GM19438 (cell line): ENCODE results near the gene PAN2.
"Not testable (repeated sequence)": the region's sequence is repeated elsewhere in the genome, so short reads cannot be mapped to it uniquely, and the experiment has no call there.

ENCODE experiments used
- ATAC-seq: cut with Tn5 transposase; IDR thresholded peaks from one replicate; pipeline ENCODE4 v1.9.1; 2021; ENCODE audit warnings: low read depth; ENCODE audit not compliant: unreplicated experiment

PAN2 gene

DNA sequence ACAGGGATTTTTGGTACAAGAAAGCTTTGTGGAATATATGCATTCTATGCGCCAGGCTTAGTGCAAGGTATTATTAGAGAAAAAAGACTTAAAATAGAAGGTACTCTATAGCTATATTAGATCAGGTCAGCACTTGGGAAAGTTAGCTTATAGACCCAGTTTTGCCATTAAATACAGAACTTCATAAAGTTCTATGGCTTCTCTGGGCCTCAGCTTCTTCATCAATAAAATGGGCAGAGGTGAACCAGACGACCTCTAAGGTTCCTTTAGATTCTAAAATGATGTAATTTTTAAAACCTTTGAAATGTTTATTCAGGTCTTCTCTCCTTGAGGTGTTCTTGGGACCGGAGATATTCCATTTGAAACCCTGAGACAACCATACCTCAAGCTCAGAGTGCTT lies 25.1 kb downstream of the PAN2 start:
- no peak for ATAC-seq

DNA sequence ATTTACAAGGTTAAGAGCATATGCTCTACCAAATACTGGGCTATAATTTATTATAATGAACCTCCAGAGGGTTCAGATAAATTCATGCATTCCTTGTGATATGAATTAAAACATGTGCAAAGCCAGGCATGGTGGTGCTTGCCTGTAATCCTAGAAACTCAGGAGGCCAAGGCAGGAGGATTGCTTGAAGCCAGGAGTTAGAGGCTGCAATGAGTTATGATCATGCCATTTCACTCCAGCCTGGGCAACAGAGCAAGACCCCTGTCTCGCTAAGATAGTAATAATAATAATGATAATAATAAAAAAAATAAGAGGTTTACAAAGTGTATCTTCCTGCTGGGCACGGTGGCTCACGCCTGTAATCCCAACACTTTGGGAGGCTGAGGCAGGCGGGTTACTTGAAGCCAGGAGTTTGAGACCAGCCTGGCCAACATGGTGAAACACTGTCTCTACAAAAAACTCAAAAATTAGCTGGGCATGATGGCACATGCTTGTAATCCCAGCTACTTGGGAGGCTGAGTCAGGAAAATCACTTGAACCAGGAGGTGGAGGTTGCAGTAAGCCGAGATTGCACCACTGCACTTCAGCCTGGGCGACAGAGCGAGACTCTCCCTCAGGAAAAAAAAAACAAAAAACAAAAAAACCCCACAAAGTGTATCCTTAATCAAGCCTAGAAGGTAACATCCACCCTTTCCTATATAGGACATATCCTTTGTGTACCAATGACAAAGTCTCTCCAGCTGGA lies 26.4 kb downstream of the PAN2 start:
- ATAC-seq = no peak

DNA sequence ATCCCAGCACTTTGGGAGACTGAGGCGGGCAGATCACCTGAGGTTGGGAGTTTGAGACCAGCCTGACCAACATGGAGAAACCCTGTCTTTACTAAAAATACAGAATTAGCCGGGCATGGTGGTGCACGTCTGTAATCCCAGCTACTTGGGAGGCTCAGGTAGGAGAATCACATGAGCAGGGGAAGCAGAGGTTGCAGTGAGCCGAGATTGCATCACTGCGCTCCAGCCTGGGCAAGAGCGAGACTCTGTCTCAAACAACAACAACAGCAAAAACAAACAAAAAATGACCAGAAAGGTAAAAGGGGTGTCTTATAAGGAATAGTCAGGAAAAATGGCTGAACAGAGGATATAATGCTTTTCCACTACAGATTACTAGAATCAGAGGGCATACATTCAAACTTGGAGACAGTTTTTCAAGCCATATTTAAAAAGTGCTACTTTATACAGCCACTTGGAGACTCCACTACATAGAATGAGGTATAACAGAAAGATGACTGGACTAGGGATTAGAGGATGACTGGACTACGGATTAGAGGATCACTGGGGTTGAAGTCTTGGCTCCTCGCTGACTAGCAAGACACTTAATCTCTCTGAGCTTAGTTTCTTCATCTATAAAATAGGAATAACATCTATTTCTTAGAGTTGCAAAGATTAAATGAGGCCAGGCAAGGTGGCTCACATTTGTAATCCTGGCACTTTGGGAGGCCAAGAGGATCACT lies 28.8 kb downstream of the PAN2 start:
- ATAC-seq = no peak

DNA sequence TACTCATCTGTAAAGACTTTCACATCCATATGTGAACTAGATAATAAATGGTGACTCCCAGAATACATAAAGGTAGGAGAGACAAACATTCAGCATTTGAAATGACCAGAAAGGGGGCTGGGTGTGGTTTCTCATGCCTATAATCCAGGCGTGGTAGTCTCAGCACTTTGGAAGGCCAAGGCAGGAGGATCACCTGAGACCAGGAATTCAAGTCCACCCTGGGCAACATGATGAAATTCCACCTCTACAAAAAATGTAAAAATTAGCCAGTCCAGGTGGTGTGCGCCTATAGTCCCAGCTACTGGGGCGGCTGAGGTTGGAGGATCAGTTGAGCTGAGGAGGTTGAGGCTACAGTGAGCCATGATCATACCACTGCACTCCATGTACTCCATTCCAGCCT lies 29.5 kb downstream of the PAN2 start:
- ATAC-seq = no peak

DNA sequence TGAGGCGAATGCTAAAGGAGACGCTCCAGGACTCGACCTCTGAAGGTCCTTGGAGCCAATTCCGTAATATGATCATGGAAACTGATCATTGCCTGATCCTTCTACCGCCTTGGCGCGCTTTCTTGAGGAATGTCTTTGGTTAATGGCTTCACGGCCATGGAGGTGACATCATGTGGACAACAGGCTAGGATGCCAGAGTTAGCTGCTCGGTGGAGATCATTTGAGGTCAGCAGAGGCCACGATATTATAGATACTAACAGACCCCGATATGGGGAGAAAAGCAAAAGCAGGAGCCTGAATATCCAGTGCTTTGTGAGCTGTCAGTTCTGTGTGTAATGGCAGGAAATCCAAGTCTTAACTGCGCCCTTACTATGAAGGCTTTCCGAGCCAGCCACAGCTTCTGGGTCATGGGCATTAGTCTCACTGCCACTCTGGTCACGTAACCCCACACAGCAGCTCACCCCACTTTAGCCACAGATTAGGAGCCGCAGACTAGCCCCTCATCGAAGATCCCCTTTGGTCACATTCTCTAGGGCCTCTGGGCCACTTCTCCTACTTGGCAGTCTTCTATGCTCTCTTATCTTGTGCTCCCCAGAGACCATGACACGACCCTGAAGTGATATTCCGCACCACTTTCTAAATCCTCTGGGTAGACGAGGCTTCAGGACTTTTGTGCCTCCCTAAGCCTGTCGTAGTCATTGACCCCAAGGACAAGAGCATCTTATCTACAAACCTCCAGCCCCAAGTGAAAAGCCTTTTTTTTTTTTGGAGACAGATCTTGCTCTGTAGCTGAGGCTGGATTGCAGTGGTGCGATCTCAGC lies 32.9 kb downstream of the PAN2 start:
- no peak for ATAC-seq

DNA sequence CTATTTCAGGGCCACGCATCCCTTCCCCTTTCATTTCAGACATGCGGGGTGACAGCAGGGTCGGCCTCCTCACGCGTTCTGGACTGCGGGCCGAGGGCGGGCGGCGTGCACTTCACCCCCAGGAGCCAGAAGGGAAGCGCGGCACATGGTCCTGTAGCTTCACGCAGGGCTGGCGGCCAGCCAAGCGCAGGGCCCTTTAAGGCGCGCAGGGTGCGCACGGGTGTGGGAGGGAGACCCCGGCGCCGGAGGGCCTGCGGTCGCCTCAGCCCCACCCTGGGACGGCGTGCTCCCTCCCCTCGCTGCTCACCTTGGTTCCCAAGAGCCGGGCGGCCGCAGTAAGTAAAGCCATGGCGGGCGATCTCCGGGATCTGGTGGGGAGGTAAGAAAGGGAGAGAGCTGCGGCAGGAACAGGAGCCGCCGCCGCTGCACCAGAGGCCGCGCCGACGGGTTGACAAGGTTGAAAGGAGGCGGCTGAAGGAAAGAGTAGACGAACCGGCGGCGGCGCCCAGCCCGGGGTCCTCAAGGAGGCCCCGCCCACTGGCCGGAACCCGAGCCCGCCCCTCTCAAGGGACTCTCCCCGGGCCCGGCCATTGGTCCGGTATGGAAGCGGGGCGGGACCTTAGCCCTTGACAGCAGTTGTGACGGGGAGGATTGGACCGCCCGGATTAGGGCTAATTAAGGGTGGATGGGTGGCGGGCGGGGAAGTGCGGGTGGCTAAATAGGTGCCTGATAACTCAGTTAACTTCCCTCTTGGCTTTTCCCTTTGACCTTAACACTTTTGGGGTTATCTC lies 33.8 kb downstream of the PAN2 start, which contains the start of gene CS:
Gene CS, minus strand, starts transcription at position 478 of the 791 bp plus-strand sequence. Its CDS starts 129 bp downstream, at position 349.
- ATAC-seq = peak; percentile 89

DNA sequence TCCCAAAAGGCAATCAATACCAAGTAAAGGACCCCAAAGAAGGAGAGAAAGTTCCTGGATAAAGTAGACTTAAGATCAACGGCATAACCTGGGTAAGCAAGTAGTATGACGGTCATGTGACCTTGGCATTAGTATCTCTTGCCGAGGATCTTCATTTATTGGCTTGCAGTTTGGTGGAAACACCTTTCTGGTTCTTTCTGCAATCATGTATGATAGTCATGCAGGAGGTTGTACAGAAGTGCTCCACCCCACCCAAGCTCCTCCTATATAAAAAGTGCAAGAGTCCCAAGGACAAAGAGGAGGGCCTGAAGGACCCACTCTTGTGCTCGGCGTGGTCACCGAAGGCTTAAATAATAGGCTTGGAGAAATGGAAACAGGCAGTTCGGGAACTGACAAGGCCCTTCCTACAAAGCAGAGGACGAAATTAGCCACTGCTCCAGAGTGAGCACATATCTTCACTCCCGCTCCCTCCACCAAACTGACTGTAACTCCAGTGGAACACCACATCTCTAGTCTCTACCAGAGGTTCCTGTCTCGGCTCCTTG lies 34.4 kb downstream of the PAN2 start:
- peak; percentile 13 for ATAC-seq

DNA sequence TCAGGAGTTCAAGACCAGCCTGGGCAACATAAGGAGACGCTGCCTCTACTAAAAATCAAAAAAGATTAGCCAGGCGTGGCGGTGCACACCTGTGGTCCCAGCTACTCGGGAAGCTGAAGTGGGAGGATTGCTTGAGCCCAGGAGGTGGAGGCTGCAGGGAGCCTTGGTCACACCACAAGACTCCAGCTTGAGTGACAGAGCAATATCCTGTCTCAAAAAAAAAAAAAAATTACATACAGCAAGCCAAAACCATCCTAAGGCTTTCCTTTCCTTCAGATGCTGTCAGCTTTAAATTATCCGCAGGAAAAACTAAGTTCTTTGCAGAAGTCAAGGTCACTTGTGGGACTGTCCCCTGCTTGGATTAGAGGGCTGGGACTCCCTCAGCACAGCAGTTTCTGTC lies 35.0 kb downstream of the PAN2 start:
- ATAC-seq = no peak

DNA sequence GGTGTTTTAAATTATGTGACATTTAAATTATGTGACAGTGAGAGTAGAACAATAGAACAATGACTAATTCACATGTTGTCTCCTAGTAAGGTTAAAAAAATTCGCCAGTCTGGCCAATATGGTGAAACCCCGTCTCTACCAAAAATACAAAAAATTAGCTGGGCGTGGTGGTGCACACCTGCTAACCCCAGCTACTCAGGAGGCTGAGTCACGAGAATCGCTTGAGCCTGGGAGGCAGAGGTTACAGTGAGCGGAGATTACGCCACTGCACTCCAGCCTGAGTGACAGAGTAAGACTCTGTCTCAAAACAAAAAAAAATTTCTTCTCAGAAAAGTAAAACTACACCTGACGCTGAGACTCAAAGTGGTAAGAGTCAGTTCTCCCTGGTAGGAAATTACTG lies 36.4 kb downstream of the PAN2 start:
- ATAC-seq = no peak

DNA sequence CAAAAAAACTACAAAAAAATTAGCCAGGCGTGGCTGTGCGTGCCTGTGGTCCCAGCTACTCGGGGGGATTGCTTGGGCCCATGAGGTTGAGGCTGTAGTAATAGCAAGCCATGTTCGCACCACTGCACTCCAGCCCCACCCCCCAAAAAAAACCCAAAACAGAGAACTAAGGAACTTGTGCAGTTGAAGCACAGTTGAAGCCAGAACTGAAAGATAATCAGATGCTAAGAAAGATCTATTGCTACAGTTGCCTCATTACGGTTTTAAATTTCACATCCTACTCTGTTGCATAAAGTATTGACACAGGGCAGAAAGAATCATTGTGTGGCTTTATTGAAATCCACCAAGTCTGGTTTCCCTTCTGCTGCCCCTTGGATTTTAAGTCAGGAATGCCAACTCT lies 37.5 kb downstream of the PAN2 start:
- no peak for ATAC-seq

DNA sequence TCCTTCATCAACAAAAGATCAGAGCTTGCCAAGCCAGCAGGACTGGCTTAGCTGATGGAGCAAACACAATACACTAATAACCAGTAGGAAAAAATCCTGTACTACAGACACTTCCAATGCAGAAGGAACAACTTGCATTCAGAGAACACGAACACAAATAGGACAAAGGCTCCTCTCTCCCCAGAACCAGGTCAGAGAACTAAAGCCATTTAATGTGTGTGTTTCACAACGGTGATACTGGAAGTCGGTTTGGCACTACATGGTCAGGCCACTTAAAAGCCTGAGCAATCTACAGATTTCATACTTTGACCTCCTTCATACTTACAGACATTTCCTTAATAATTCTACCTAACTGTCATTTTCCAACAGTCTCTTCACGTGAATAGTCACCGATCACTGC lies 40.0 kb downstream of the PAN2 start:
- no peak for ATAC-seq

DNA sequence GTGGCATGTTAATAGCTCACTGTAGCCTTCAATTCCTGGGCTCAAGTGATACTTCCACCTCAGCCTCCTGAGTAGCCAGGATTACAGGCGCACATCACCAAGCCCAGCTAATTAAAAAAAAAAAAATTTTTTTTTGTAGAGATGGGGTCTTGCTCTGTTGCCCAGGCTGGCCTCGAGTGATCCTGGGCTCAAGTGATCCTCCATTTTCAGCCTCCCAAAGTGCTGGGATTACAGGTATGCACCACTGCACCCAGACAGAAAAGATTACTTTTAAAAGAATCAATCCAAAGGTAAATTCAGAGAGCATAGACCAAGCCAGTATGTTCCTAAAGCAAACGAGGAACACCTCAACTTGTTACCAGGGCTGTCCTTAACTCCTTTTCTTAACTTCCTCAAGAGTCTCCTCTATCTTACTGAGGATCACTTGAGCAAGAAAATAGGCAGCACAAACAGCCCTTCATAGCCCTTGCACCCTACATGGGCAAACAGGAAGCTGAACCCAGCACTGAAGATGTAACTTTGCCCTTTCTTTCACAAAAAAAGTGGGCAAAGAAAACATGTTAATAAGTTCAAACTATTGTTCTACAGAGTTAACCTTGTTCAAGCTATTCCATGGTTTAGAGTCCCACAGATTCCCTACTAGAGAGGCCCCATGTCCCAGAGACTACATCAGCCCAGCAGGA lies 45.0 kb downstream of the PAN2 start:
- ATAC-seq = no peak

DNA sequence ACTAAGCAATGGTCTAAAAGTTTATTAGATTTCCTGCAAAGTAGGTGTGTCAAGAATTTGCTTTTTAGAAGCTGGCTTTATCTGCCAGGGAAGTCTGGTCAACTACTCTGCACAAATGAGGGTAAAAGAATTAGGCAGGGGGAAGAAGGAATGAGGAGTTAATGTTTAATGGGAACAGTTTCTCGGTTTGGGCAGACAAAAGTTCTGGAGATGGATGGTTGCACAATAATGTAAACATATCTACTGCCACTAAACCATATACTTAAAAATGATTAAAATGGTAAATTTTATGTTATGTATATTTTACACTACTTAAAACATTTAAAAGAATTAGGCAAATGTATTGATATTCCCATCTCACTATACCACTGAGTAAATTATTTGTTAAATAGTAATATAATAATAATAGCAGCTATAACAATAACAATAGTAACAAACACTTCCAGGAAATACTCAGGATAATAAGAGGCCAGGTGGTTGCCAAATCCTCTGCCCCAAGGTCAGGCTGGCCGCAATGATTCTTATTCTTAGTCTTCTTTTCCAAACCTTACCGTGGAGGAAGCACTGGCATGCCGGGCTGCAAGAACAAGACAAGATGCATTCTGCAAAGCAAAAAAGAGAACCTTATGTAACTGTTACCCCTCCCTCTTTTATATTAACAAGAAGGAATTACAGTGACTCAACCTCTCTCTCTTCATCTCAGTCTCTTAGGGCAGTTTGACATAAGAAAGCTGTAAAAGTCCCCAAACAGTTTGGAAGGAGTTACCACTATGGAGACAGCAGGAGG lies 47.6 kb downstream of the PAN2 start:
- no peak for ATAC-seq

DNA sequence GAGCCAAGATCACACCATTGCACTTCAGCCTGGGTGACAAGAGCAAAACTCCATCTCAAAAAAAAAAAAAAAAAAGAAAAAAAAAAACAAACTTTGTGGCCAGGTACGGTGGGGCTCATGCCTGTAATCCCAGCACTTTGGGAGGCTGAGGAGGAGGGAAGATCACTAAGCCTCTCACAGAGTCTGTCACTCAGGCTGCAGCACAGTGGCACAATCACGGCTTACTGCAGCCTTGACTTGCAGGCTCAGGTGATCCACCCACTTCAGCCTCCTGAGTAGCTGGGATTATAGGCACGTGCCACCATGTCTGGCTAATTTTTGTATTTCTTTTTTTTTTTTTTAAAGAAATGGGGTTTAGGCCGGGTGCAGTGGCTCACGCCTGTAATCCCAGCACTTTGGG lies 49.5 kb downstream of the PAN2 start:
- ATAC-seq = not testable (repeated sequence)

DNA sequence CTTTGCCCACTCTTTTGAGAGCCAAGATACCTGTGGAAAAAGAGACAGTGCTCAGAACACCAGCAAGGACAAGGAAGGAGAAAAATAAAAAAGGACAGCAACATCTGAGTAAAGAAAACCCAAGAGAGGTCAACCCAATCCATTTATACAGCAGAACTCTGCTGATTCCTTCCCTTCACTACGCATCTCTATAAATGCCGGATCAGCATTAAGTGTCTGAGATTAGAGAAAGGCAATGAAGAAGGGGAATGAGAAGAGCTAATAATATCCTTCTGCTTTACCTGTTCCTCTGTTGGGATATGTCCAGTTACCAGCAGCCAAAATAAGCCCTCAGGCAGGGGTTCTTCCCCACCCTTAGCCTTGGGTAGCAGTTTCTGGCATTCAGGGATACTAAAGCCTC lies 51.2 kb downstream of the PAN2 start:
- ATAC-seq = no peak

DNA sequence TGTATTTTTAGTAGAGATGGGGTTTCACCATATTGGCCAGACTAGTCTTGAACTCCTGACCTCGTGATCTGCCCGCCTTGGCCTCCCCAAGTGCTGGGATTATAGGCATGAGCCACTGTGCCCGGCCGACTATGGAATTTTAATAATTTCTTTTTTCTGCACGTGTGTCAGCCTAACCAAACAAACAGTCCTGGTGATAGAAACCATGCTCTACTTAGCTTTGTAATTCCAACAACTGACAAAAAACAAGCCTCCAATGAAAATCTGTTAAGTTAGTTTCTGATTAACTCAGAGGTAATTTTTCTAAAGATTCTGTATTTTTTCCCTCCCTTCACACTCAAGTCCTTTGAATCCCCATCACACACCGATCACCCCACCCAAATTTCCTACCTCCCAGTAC lies 51.8 kb downstream of the PAN2 start:
- no peak for ATAC-seq

DNA sequence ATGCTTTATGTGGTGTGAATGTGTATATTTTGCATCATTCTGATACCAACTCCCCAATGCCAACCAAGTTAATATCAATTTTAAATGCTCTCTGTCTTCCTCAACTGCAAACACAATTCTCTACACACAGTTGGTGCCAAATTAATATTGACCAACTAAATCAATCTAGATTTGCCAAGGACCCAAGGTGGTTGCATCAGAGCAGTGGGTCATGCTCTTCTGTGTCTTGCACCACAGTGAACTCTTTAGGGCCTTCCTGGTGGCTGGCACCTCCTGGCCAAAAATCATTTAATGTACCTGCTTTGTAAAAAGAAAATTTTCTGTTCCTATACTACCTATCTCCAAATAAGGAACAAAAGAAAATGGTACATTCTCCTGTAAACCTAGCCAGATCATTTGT lies 53.0 kb downstream of the PAN2 start:
- no peak for ATAC-seq

DNA sequence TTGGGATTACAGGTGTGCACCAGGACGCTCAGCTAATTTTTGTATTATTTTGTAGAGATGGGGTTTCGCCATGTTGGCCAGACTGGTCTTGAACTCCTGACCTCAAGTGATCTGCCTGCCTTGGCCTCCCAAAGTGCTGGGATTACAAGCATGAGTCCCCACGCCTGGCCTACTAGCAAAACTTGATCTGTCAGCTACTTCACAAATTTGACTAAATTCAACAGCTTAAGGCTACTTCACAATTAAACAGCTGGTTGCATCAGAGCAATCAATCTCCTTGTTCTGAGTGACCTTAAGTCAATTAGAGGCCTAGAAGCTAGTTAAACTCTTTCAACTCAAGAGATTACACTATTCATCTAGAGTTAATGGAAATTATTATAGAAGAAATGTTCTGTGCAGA lies 54.9 kb downstream of the PAN2 start:
- no peak for ATAC-seq

DNA sequence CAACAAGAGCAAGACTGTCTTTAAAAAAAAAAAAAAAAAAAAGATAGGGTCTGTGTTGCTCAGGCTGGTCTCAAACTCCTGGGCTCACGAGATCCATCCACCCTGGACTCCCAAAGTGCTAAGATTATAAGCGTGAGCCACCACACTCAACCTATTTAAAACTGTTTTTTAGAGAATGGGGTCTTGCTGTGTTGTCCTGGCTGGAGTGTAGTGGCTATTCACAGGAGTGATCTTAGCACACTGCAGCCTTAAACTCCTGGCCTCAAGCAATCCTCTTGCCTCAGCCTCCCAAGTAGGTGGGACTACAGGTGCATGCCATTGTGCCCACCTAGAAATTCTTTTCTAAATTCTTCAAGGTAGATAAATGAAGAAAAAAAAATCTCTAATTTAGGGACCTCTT lies 59.5 kb downstream of the PAN2 start:
- no peak for ATAC-seq
